Activated CD4-positive, alpha-beta T cell treated with anti-CD3 and anti-CD28 coated beads, Interleukin-2, amount 10 ng/mL, durations not matched to agents 7 days and 5 days (primary cell): Measurements from ENCODE around the gene ZBED5. TPM values are rescaled to one million over a fixed set of nuclear protein-coding genes. Genes with fewer than 3 reads are reported as not detected.
A peak's percentile ranks its signal among the peaks of the same experiment; 100 is the strongest.

ENCODE experiments used
- CTCF ChIA-PET: fragments of 350-600 bp; sonication (Branson Sonifier 250); formaldehyde crosslinking; loops from one replicate; lab custom pipeline; 2021; ENCODE audit warnings: antibody characterized with exemption; lab: Charles Lee
- POLR2A ChIA-PET: fragments of 350-600 bp; sonication (Branson Sonifier 250); formaldehyde crosslinking; loops from one replicate; lab custom pipeline; 2021; ENCODE audit warnings: antibody characterized with exemption; lab: Charles Lee
- DNase-seq: peaks from one replicate; pipeline ENCODE4 v3.0.0-alpha.2; 2020
- H3K27ac Mint-ChIP-seq: one replicate; pipeline ENCODE4 v1.8.0; 2021; ENCODE audit warnings: mild to moderate bottlenecking, moderate library complexity, mixed read lengths
- H3K27me3 Mint-ChIP-seq: one replicate; pipeline ENCODE4 v1.8.0; 2021; ENCODE audit warnings: mixed read lengths
- H3K36me3 Mint-ChIP-seq: one replicate; pipeline ENCODE4 v1.8.0; 2021; ENCODE audit warnings: low read depth, mixed read lengths
- H3K4me1 Mint-ChIP-seq: one replicate; pipeline ENCODE4 v1.8.0; 2021; ENCODE audit warnings: mixed read lengths
- H3K4me3 Mint-ChIP-seq: one replicate; pipeline ENCODE4 v1.8.0; 2021; ENCODE audit warnings: mild to moderate bottlenecking, moderate library complexity, mixed read lengths
- H3K9me3 Mint-ChIP-seq: one replicate; pipeline ENCODE4 v1.8.0; 2021; ENCODE audit warnings: mixed read lengths
- total RNA-seq, 2 experiments: library from RNA; stranded (reverse); gene quantifications; one replicate each; pipeline ENCODE4 v1.2.3, GENCODE V29; 2021

The ZBED5 gene
- 10 to 100 TPM; 57.1 to 57.5 TPM for total RNA-seq

DNA sequence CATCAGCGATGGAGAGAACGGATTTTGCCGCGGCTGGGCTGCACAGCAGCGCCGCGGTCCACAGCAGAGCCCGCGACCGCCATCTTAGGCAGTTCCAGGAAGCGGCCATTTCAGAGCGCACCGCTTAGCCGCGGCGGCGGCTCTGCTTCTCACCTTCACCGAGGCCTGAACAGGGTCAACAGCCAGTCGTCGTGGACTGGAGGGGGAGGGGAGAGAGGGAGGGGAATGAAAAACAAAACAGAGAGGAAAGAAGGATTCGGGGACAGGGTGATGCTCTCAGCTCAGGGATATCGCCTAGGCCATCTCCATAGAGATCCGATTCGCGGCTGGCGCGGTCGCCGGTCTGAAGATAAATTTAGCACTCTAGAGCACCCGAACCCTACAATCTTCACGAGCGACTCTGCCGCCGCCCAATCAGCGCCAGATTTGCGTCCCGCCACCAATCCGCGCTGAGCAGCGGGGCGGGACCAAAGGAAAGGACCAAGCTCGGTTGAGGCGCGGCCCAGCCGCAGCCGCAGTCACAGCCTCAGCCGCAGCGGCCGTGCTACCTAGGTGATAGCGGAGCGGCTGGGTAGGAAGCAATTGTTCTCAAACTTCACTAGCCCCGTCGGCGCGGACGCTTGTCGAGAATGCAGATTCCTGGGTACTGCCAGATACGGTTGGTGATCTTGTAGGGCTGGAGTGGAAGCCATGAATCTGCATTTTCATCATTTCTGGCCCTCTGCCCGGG is at the start of gene ZBED5:
TSS of gene ZBED5 (minus strand) at position 345 of the 730 bp plus-strand sequence. CDS start 3,108 bp downstream, outside the sequence.
- H3K9me3 Mint-ChIP-seq = no peaks in the 10 kb centered on the region
- H3K4me3 Mint-ChIP-seq = peak within 1 kb of the TSS; percentile 100
- no peaks in the 10 kb centered on the region for H3K27me3 Mint-ChIP-seq
- ChIA-PET CTCF (interaction anchor here (0.7 to 2.7 kb wide), 7 partner anchors 9 to 65 kb away, joined by 3 to 9 read pairs (median 4); partner anchors contain the start of gene EIF4G2), POLR2A (interaction anchor here (0.7 to 2.3 kb wide), 4 partner anchors 43 to 65 kb away, joined by 3 to 22 read pairs (median 3); partner anchors contain the start of gene EIF4G2)
- H3K27ac Mint-ChIP-seq = peak within 1 kb of the TSS; percentile 100
- peak; percentile 96 for DNase-seq
- H3K36me3 Mint-ChIP-seq = peaks cover 34% of the 10 kb centered on the region
- H3K4me1 Mint-ChIP-seq = peaks cover 51% of the 10 kb centered on the region

DNA sequence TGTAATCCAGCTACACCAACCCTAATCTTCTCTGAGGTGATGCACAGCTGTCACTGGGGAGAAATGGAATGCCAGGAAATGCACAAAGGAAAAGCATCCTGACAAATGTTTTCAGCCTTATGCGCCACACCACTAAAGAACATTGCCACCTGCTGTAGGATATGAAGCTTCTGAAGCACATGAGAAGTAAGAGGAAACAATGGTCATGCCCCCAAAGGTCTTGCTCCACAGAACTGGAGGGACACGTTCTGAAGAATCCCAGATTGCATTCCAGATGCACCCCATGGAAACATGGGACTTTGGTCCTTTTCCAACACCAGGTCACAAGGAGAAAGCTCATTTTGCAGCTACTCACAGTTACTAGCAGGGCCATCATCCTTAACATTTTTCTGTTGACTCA is 48.7 kb upstream of the ZBED5 start:
- no peaks in the 10 kb centered on the region for H3K4me1 Mint-ChIP-seq
- CTCF ChIA-PET = no interaction called here
- no peak for DNase-seq
- H3K4me3 Mint-ChIP-seq = no peak overlapping the region
- POLR2A ChIA-PET = no interaction called here
- no peak overlapping the region for H3K27ac Mint-ChIP-seq
- no peaks in the 10 kb centered on the region for H3K36me3 Mint-ChIP-seq
- no peaks in the 10 kb centered on the region for H3K9me3 Mint-ChIP-seq
- peaks cover 7% of the 10 kb centered on the region for H3K27me3 Mint-ChIP-seq

DNA sequence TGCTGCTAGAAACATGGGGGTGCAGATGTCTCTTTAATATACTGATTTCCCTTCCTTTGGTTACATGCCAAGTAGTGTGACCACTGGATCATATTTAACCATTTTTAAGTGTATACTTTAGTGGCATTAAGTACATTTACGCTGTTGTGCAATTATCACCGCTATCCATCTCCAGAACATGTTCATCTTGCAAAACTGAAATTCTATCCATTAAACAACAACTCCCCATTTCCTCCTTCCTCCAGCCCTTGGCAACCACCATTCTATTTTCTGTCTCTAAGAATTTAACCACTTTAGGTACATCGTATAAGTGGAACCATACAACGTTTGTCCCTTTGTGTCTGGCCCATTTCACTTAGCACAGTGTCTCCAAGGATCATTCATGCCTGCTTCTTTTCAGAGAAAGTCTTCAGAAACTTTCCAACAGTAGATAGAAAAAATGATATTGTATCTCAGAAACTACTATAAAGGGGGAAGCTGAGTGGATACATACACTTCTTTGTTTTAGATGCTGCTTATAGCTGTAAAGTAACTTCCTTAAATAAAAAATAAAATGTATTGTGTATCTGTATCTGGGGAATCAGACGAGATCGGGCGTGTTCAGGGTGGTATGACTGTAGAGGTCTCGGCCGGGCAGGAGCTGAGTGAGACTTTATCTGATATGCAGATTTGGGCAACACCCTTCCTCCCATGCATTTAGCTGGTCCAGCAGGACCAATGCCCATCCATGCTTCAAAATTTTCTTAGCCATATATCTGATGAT is 44.6 kb upstream of the ZBED5 start:
- H3K4me3 Mint-ChIP-seq = no peak overlapping the region

DNA sequence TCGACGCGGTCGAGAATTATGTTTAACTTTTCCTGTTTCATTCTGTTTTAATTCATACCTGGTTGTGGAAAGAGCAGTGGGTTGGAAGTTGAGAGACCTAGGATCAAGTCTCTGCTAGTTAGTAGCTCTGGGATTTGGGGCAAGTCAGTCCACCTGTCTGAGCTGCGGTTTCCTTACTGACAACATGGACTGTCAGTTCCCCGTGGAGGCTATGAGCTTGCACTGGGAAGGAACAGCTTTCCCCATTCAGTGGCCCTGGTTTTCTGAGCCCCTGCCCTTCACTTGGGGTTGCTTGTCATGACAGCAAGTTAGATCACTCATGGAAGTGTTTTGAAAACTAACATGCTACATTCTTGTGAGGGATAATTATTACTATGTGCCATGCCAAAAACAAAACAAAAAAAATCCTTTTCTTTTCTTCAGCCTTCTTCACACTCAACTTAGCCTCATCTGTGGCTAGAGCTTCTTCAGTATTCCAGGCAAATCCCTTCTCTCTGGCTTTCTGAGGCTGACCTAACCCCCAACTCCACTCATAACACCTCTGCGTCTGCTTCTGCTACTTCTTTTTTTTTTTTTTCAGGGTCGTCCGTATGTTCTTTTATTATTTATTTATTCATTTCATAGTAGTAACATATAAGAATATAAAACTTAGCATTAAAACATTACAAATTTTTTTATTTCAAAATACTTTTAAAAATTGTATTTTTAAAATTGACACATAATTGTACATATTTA is 43.0 kb upstream of the ZBED5 start:
- ChIA-PET POLR2A (interaction anchor here (0.6 to 0.9 kb wide), 2 partner anchors 43 to 92 kb away, joined by 3 read pairs; partner anchors contain the start of genes EIF4G2 and ZBED5), CTCF (interaction anchor here (0.6 to 2.5 kb wide), 8 partner anchors 12 to 264 kb away, joined by 3 to 13 read pairs (median 3); no protein-coding TSS in a partner anchor)
- no peak for DNase-seq
- H3K4me3 Mint-ChIP-seq = no peak overlapping the region
- no peaks in the 10 kb centered on the region for H3K36me3 Mint-ChIP-seq
- H3K27ac Mint-ChIP-seq = no peak overlapping the region
- no peaks in the 10 kb centered on the region for H3K9me3 Mint-ChIP-seq
- peaks cover 2% of the 10 kb centered on the region for H3K27me3 Mint-ChIP-seq
- peaks cover 16% of the 10 kb centered on the region for H3K4me1 Mint-ChIP-seq

More for the DNA sequence above, 44.6 kb upstream of the ZBED5 start:
- ChIA-PET POLR2A (no interaction called here), CTCF (interaction anchor here (1.2 kb wide), 1 partner anchor 13 kb away, joined by 3 read pairs; no protein-coding TSS in a partner anchor)
- no peak for DNase-seq
- Mint-ChIP-seq H3K9me3 (no peaks in the 10 kb centered on the region), H3K27me3 (peaks cover 7% of the 10 kb centered on the region), H3K27ac (no peak overlapping the region), H3K36me3 (no peaks in the 10 kb centered on the region), H3K4me1 (peaks cover 16% of the 10 kb centered on the region)

DNA sequence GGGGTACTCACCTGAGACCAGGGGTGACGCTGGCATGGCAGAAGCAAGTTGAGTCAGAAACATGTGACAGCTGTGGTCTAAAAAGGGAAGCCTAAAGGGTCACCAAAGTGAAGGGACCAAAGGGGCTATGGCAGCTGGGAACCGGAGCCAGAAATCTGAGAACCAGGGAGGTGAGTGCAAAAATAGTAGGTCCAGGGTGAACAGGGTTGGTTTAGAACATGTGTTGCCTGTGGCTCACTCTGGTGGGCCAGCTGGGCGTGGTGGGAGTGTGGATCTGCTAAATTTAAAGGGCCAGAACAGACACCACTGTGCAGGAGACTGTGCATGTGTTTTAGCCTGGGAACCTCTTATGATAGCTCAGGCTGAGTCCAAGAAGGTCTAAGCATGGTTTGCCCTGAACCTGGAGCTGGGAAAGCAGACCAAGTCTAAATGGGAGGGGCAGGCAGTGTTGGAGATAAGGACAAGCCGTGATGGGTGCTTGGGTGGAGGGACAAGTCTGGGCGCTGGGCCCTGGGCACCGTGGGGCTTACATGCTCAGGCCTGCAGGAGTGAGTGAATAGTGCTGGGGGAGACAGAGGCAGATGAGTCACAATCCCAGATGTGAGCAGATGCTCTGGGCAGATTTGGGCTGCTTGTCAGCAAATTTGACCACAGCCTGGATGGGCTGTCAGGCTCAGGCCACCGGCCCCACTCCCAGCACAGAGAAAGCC is 41.4 kb upstream of the ZBED5 start:
- ChIA-PET CTCF (interaction anchor here (1.2 to 2.5 kb wide), 3 partner anchors 20 to 40 kb away, joined by 4 to 13 read pairs (median 4); no protein-coding TSS in a partner anchor), POLR2A (no interaction called here)
- Mint-ChIP-seq H3K4me3 (no peak overlapping the region), H3K4me1 (peaks cover 16% of the 10 kb centered on the region), H3K9me3 (no peaks in the 10 kb centered on the region), H3K27ac (no peak overlapping the region), H3K27me3 (no peaks in the 10 kb centered on the region), H3K36me3 (no peaks in the 10 kb centered on the region)
- DNase-seq = no peak

DNA sequence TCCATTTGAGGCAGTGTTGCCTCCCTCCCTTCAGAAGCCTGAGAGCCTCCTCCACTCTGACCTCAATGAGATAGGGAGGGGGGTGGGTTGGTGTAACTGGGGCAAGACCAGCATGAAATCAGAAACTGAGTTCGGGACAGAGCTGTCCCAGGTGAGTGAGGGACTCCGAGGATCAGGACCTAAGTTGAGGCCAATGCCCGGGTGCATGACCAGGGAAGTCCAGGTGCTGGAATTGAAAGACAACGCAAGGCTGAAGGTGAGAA is 40.8 kb upstream of the ZBED5 start:
- H3K36me3 Mint-ChIP-seq = no peaks in the 10 kb centered on the region
- no peak for DNase-seq
- H3K27me3 Mint-ChIP-seq = no peaks in the 10 kb centered on the region
- peaks cover 16% of the 10 kb centered on the region for H3K4me1 Mint-ChIP-seq
- ChIA-PET CTCF (interaction anchor here (0.6 to 2.5 kb wide), 4 partner anchors 20 to 386 kb away, joined by 4 to 13 read pairs (median 4); no protein-coding TSS in a partner anchor), POLR2A (no interaction called here)
- H3K9me3 Mint-ChIP-seq = no peaks in the 10 kb centered on the region
- H3K4me3 Mint-ChIP-seq = no peak overlapping the region
- H3K27ac Mint-ChIP-seq = no peak overlapping the region

DNA sequence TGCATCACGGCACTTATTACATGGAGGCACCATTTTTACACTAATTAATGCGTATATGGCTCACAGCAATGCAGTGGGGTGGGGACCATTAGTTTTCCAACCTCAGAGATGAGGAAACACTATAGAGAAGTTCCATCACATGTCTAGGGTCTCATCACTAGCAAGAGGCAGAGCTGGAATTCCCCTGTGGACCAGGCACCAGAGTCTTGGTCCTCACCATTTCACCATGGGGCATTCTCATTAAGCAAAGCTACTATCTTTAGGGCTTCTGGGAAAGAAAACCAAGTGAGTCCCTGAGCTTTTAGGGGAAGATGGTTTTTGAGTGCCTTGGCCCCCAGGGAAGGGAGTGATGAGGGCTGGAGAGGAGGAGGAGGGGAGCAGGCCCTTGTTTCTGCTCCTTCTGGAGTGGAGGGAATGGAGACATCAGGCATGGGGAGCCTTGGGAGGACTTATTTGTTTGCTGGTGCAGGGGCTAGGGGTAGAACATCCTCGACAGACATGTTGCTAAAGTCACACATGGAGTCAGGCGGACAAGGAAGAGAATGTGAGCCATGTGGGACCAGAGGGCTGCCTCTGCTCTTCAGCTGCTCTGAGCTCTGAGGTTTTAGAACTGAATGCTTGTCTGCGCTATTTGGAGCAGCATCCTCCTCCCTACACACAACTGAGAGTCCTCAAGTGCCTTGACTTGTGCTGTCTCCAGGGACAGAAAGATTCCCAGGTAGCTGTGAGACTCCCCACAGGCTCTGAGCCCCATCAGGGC is 40.3 kb upstream of the ZBED5 start:
- no peaks in the 10 kb centered on the region for H3K27me3 Mint-ChIP-seq
- peaks cover 16% of the 10 kb centered on the region for H3K4me1 Mint-ChIP-seq
- DNase-seq = no peak
- H3K9me3 Mint-ChIP-seq = no peaks in the 10 kb centered on the region
- H3K27ac Mint-ChIP-seq = no peak overlapping the region
- ChIA-PET CTCF (interaction anchor here (0.6 to 1.6 kb wide), 4 partner anchors 20 to 386 kb away, joined by 4 to 5 read pairs (median 4); no protein-coding TSS in a partner anchor), POLR2A (no interaction called here)
- no peaks in the 10 kb centered on the region for H3K36me3 Mint-ChIP-seq
- H3K4me3 Mint-ChIP-seq = no peak overlapping the region

DNA sequence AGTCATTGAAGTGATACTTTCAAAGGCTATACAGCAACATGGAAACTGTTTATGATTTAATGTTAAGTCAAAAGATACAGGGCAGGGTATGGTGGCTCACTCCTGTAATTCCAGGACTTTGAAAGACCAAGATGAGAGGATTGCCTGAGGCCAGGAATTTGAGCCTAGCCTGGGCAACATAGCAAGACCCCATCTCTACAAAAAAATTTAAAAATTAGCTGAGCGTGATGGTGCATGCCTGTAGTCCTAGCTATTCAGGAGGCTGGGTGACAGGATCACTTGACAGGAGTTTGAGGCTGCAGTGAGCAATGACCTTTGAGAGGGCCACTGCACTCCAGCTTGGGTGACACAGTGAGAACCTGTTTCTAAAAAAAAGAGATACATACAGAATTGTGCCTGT is 39.3 kb upstream of the ZBED5 start:
- no peaks in the 10 kb centered on the region for H3K9me3 Mint-ChIP-seq
- no peak for DNase-seq
- H3K36me3 Mint-ChIP-seq = no peaks in the 10 kb centered on the region
- H3K27ac Mint-ChIP-seq = no peak overlapping the region
- no peaks in the 10 kb centered on the region for H3K27me3 Mint-ChIP-seq
- no peak overlapping the region for H3K4me3 Mint-ChIP-seq
- peaks cover 16% of the 10 kb centered on the region for H3K4me1 Mint-ChIP-seq
- ChIA-PET POLR2A (no interaction called here), CTCF (interaction anchor here (1.6 kb wide), 1 partner anchor 105 kb away, joined by 4 read pairs; no protein-coding TSS in a partner anchor)

DNA sequence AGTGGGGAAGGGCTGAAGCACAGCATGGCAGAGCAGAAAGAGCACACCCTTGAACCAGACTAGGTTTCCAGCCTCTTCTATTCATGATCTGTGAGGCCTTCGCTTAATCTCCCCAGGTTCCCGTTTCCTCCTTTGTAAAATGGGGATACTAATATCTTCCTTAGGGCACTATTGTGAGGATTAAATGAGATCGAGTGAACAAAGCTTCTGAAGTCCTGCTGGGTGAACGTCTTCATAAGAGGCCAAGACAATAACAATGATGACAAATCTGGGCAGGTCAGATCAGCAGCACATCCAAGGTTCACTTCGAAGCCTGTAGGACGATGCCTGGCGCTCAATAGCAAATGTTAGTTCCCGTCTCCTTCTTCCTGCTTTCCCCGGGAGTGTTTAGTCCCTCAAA is 38.6 kb upstream of the ZBED5 start:
- Mint-ChIP-seq H3K4me3 (no peak overlapping the region), H3K36me3 (no peaks in the 10 kb centered on the region), H3K4me1 (peaks cover 16% of the 10 kb centered on the region), H3K27me3 (peaks cover 1% of the 10 kb centered on the region), H3K9me3 (peaks cover 1% of the 10 kb centered on the region), H3K27ac (no peak overlapping the region)
- no peak for DNase-seq
- POLR2A ChIA-PET = no interaction called here
- CTCF ChIA-PET = interaction anchor here (1.2 kb wide), 1 partner anchor 8 kb away, joined by 4 read pairs; no protein-coding TSS in a partner anchor

DNA sequence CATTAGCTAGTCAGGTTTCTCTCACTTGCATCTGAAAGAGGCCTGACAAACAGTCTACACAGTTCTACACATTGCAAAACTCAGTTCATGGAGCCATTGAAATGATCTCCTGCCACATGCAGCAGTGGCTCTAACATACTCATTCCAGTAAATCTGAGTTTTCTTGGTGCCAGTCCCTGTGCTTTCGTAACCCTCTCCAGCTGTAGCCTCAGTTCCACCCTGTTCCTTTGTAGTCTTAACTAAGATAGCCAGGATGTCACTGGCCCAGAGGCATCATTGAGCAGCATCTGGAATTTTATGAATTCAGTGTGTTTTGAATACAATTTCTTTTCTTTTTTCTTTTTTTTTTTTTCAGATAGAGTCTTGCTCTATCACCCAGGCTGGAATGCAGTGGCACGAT is 37.4 kb upstream of the ZBED5 start:
- Mint-ChIP-seq H3K27ac (no peak overlapping the region), H3K4me3 (no peak overlapping the region), H3K9me3 (peaks cover 3% of the 10 kb centered on the region), H3K27me3 (peaks cover 3% of the 10 kb centered on the region), H3K4me1 (peaks cover 13% of the 10 kb centered on the region), H3K36me3 (no peaks in the 10 kb centered on the region)
- ChIA-PET CTCF (interaction anchor here (1.2 kb wide), 1 partner anchor 10 kb away, joined by 4 read pairs; no protein-coding TSS in a partner anchor), POLR2A (interaction anchor here (0.7 kb wide), 1 partner anchor 12 kb away, joined by 3 read pairs; no protein-coding TSS in a partner anchor)
- no peak for DNase-seq

DNA sequence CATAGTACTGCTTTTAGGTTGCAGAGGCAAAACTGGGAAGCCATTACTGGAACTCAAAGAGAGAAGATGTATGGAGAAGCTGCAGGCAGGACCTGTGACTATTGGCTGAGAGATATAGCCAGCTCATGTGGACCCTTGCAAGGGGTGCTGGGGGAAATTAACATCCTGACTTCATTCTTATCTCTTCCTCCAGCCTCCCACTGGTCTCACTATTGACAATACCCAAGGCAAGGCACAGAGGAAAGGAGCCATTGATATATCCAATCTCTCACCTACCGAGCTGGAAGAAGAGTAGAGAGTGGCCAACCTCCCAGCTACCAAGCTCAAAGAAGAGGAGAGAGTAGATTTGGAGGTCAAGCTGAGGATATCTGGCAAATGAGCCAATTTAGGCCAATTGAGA is 36.8 kb upstream of the ZBED5 start:
- Mint-ChIP-seq H3K27ac (no peak overlapping the region), H3K9me3 (peaks cover 8% of the 10 kb centered on the region), H3K27me3 (peaks cover 7% of the 10 kb centered on the region), H3K4me1 (peaks cover 7% of the 10 kb centered on the region), H3K4me3 (no peak overlapping the region), H3K36me3 (no peaks in the 10 kb centered on the region)
- ChIA-PET CTCF (no interaction called here), POLR2A (interaction anchor here (0.7 kb wide), 2 partner anchors 11 to 20 kb away, joined by 3 read pairs; no protein-coding TSS in a partner anchor)
- DNase-seq = no peak
